SK-MEL-5 (cell line): ENCODE measurements around the gene ATP4B. TPM values are rescaled to one million over a fixed set of nuclear protein-coding genes. Genes with fewer than 3 reads are reported as not detected.

Experiments
- DNase-seq: peaks from one replicate; pipeline ENCODE4 v3.0.0-alpha.2; 2016; ENCODE audit warnings: low read depth, low spot score
- in situ Hi-C: cut with HindIII; loops from 2 replicates; pipeline ENCODE4 v1.10.0; 2016; ENCODE audit warnings: low sequenced_read_pairs, high pct_unique_total_duplicates, low pct_unique_long_range_greater_than_20kb
- total RNA-seq: library from RNA; depleted of rRNA; stranded (reverse); fragments of >200 nt; shearing (Covaris generic); gene quantifications from 2 replicates; pipeline ENCODE4 v1.2.3, GENCODE V29; 2014

ATP4B gene
- total RNA-seq, 1 experiment from 2014 or later, result not detected

DNA sequence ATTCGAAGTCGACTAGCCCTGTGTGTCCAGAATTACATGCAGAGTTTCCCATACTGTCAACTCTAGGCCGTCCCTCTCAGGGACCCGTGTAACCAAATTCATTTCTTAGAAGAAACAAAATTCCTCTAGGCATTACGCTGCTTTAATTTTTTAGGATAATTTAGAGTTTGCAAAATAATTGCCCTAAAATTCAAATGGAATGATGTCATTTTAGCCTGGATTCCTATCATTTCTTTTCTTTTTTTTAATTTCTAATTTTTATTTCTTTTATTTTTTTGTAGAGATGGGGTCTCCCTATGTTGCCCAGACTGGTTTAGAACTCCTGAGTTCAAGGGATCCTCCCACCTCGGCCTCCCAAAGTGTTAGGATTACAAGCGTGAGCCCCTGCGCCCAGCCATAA is 1.3 kb upstream of the ATP4B start:
- in situ Hi-C loops, result no loop called here

DNA sequence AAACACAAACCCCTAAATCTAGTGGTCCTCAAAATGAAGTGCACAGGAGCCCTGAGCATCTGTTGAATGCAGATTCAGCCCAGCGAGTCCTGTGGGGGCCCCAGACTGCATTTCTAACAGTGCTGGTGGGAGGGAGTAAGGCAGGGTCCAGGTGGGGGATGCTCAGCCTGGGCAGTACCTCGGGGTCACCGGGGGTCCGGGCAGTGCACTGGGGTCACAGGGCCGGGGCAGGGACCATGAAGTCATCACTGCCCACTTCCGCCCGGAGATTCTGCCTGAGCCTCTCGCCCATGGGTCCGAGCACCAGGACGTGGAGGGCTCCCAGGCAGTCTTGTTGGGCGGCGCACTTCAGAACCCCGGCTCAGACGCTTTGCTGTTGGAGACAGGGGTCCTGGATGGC is 838 bp upstream of the ATP4B start:
- in situ Hi-C loops, result no loop called here

More for the DNA sequence above, 1.3 kb upstream of the ATP4B start:
- DNase-seq, result no peak

DNA sequence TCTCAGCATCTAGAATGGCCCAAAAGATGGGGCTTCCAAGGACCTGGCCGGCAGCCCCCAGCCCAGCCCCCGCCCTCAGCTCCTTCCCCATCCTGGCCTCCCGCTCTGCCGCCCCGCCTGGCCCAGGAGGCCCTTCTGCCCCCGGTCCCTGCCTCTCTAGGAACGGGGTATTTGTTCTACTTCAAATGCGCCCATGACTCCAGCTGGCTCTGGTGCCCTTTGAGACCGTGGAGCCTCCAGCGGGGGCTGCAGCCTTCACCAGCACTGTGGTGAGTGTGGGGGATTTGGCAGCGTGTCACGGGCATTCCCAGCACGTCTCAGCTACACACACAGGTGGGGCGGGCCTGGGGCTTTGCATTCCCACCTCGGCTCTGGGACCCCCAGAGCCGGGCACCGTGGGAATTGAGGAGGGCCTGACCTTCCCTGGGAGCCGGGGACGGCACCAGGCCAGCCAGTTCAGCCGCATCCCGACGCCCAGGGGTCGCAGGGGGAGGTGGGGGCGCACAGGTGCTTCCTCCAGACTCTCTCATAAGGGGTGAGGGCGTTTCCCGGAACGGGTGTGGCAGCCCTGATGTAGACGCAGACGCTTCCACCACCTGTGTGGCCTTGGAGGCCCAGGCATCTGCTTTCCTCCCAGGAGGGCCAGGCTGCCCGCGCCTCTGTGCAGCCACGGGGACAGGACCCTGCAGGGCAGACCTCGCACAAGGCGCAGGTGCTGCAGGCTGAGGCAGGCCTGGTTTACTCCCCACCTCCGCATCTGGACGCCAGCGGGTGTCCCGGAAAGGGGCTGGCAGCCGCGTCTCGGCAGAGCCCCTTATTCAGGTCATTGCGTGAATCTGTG is 947 bp downstream of the ATP4B start:
- DNase-seq, result no peak
- in situ Hi-C loops, result no loop called here

More for the DNA sequence above, 838 bp upstream of the ATP4B start:
- DNase-seq, result no peak

DNA sequence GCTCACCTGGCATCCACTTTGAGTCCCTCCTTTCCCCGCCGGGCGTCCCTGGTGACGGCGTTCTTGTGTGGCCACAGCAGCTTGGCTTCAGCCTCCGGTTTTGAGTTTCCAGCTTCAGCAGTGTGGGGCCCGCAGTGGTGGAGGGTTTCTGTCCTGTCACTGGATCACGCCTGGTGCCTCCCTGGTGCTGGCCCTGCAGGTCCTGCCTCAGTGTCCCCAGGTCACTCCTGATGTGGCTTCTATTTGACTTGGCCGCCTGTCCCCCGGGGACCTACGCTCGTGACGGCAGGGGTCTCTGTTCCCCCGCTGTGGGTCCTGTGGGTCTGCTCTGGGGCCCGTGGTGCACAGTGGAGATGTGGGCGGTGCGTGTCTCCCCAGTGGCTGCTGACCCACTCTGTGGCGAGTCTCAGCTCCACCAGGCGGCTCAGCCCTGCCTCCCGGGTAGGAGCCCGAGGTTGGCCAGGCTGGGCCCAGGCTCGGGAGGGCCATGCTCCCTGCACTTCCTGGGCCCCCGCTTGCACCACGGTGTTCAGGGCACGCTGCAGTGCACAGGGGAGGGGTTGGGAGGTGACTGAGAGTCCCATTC is 1.9 kb downstream of the ATP4B start:
- no peak for DNase-seq
- in situ Hi-C loops, result no loop called here

DNA sequence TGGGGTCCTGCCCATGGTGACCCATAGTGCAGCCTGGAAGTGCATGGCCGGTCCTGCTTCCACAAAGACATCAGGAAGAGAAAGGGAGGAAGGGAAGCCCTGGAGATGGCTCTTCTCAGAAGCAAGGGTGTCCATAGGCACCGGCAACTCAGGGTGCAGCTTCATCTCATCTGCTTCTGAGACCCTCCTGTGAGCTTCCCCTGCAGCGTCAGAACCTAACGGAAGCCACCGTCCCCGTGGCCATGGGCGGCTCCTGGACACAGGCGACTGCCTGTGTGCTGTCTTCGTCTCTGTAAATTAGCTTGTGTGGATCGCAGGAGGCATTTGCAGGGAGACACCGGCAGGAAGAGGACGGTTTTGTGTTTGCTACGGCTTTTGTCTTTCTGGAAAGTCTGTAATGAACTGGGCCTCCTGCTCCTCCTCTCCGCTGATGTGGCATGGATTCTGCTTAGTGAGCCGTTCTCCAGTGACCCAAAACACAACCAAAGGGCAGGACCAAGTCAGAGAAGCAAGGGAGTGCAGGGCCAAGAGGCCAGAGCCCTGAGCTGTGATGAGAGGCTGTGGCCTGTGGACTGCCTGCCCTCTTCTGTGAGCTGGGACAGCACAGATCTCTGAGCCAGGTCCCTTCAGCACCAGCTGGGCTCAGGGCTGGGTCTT is 2.5 kb downstream of the ATP4B start:
- DNase-seq, result no peak
- in situ Hi-C loops, result no loop called here

DNA sequence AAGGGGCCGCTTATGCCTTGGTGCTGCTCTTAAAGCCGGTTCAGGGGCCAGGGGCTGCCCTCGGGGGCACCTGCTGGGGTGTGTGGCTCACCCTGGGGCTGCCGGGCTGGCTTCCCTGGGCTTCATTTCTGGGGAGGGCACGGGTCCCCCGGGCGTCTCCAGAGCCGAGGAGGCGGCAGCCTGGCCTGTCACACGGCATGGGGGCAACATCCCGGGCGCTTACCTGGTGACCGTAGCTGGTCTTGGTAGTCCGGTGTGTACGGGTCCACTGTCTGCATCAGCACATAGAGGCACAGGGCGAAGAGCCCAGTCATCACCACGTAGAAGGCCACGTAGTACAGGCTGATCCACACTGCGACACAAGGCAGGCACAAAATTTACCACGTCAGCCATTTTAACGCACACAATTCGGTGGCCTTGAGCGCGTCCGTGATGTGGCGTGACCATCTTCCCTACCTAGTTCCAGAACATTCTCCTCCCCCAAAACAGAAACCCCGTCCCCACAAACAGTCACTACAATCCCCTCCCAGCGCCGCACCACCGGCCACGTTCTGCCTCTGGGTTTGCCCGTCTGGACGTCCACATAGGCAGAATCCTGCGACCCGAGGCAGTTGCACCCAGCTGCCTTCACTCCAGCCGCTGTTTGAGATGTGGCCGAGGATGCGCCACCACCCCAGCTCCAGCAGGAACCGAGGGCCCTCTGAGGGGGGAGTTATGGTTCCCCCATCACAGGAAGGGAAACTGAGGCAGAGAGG is 3.2 kb downstream of the ATP4B start:
- in situ Hi-C loops, result no loop called here
- DNase-seq, result no peak

DNA sequence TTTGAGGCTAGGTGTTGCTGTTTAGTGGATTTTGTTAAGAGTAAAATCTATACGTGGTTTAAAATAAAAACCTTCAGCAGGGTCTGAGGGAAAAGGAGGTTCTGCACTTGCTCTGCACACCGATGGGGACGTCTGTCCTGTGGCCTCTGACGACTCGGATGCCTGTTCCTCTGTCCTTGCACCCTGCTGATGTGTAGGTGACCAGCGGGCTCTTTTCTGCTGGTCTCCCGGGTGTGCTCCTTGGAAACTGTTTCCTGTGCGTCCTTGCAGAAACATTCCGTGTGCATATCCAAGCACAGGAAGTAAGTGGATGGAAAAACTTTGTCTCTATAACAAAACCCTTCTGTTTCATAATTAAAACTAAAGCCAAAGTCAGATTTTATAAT is 3.8 kb downstream of the ATP4B start:
- in situ Hi-C loops, result no loop called here
- no peak for DNase-seq

DNA sequence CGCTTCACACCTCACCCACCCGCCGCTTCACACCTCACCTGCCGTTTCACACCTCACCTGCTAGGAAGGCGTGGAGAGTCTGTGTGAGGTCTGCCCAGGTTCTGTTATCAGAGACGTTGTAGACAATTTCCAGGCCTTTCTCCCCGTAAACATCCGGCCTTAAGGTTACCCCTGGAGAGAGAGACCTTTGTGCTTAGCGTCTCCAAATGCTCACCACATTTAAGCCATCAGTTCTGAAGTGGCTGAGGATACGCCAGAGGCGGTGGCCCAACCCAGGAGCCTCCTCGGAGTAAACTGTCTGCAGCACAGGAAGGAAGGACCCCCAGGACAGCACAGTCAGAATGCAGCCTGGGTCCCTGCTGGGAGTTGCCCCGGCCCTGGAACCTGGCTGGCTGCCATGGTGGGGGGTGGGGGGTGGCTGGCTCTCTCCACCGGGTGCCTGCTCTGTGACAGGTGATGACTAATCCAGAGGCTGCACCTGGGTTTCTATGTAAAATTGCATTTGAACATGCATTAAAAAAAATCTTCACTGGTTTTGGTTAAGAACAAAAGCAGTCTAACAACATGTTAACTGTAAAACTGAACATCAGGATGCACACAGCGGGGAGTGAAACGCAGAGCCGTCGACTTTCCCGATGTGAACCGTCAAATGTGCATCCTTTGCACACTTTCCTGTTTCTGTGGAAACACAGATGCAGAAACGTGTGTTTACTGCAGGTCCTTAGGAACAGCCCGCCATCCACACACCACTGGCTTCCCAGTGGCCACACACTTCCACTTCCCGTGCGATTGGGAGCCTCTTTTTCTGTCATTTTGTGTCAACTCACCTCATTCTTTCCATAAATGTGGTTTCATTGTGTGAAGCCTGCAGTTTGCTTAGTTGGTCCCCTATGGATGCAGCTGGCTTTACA is 4.5 kb downstream of the ATP4B start:
- DNase-seq, result no peak

DNA sequence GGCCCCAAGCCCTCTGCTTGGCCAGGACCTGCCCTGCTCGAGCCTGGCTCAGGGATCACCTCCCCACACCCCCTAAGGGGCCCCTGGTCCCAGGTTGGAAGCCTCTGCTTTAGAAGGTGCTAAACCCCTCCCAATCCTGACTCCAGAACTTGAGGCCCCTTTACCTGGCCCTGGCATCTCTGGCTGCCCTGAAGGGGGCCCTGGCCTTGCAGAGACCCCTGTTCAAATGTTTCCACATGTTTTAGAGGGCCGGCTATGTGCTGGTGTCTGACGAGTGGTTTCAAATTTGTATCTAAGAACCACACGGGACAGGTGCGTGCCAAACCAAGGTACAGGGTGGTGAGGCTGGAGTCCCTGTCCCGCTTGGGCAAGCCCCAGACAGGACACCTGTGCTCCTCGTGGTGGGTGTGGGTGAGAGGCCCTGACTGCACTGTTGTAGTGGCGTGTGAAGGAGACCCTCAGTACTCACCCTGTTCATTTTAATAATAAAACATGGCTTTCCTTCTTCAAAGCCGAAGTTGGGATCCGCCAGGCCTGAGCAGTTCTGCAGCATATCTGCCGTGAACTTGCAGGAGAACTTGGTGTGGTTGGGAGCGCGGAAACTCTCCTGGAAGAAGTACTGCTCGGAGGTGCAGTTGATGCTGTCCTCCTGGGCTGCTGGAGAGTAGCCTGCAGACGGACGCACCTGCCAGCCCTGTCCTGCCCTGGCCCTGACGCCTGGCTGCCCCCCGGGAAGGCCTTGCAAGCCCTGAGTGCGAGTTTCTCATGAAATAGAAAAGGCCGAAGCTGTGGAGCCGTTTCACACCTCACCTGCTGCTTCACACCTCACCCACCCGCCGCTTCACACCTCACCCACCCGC is 5.4 kb downstream of the ATP4B start:
- DNase-seq, result no peak
- in situ Hi-C loops, result no loop called here

More for the DNA sequence above, 4.5 kb downstream of the ATP4B start:
- in situ Hi-C loops, result no loop called here

DNA sequence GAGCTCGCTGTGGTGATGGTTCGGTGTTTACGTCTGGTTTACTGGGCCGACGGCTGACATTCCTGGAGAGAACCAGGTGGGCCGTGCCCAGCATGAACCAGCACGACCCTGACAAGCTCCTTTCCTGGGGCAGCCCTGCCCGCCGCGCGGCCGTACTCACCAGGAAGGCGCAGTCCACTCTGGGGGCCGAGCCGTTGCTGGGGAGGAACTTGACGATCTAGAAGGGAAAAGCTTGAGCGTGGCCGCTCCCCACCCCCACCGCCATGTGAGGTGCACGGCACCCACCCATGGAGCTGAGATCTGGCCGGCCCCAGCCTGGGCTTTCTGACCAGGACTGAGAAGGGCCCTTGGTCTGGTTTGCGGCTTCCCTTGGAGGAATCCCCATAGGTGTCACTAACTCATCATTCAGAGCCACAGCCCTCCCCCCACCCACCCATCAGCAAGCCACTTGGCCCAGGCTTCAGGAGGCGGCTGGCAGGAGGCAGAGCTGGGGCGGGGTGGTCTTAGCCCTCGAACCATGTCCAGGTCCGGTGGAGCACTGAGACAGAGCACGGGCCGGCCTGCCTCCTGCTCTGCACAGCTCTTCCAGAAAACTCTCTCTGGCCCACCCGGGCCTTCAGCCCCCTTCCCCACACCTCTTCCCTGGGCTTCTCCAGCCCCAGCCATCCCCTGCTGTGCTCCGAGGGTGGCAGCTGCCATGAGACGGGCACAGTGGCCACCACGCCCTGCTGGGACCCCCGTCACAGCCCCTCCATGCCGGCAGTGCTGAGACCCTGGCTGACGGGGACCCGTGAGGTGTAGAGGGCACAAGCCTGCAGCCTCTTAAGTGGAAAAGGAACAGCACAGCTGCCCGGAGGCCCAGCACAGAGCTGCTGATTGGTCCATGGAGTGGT is 6.2 kb downstream of the ATP4B start:
- no peak for DNase-seq
- in situ Hi-C loops, result no loop called here

DNA sequence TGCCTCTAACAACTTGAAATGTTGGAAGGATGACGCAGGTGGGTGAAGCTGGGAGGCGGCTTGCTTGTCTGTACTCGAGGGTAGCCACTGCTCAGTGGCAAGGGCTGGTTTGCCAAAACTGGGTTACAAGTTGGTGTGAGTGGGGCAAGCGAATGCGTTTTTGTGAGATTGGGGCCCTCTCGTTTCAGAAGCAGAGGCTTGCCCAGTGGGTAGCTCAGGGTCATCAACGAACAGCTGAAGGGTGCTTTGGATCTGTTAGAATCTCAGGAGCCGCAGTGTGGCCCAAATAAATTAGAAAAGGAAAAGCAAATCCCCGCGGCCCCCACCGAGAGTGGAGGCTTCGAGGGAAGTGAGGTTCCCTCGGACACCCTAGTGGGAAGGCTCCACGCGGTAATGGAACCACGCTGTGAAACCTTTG is 7.3 kb downstream of the ATP4B start:
- in situ Hi-C loops, result no loop called here
- DNase-seq, result no peak

DNA sequence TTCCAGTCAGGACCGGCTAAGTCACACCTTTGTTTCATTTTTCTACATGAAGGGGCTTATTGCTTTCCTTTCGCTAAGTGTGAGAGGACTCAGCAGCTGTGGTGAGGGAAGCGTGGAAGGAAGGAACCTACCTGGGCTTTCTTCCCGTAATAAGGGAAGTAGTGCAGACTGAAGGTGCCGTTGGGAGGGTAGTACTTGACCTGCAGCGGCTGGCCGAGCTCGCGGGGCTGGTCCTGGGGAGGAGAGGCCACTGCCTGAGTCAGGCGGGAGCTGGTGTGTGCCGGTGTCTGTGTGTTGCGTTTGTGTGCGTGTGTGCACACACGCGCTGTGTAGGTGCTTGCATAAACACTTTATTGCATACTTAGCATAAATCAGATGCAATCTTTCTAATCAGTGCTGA is 7.7 kb downstream of the ATP4B start:
- in situ Hi-C loops, result no loop called here
- DNase-seq, result no peak

DNA sequence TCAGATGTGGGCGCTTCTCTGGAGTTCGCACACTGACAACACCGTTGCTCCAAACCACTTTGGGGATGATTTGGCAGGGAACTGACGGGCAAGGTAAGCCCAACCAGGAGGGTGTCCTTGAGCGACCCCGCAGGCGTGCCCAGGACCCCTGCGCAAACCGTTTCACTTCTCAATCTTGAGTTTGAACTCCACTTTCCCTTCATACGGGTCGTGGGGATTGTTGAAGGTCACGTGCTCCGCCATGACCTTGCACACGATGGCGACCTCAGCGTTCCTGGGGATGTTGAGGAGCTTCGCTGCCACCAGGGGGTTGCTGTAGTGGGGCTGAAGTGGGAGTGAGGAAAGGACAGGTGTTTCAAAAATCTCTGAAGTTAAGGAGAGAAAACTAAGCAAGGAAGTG is 8.8 kb downstream of the ATP4B start:
- no peak for DNase-seq
- in situ Hi-C loops, result no loop called here

DNA sequence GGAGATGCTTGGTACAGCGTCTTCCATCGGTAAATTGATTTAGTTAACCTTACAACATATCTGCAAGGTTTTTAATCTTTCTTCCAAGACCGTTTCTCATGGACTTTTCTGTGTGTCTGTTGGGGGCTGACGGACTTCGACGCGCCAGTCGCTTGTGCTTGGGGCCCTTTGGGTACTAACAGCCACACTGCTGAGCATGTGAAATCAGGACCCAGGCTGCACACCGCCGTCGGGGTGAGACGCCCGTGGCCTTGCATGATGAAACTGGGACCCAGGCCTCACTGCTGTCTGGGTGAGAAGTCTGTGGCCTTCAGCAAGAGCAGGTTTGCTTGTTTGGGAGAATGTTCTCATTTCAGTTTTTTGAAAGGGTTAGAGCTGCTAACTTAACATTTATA is 9.8 kb downstream of the ATP4B start:
- DNase-seq, result no peak
- in situ Hi-C loops, result no loop called here

DNA sequence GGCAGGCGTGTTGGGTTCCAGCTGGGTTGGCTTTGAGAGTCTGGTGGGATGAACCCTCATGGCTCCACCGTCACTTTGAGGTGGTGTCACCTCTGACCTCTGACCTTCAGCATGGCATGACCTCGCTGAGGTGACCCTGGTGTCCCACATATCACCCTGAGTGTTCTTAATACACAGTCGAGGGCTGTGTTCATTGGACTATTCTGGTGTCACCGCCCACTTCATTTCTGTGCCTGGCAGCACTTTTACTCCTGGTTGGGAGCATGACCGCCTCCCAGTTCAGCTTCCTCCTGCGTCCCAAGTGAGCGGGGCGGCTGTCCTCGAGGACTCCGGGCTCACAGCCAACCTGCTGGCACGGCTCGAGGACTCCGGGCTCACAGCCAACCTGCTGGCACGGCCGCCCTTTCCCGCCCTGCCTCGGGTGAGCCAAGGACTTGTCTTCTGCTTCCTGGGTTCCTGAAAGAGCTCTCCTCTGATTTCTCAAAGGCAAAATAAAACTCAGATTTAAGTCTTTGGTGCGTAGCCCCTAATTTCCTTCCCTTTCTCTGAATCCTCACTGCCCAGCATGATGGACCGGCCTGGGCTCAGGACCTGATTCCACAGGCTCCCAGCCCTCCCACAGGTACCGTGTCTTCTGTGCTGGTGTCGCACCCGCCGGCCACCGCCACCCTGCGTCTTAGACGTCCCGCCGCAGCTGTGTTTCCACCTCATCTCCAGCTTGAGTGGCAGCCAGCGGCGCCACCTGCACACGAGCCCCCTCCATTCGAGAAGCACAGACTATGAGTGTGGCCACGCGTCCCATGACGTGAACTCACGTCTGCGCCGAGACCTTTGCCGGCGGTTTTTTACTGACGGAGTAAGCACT is 10.4 kb downstream of the ATP4B start:
- peak; percentile 21 for DNase-seq
- in situ Hi-C loops, result no loop called here
